Liver (tissue), 9 donors: Measurements from ENCODE around the gene LHPP. TPM values are rescaled to one million over a fixed set of nuclear protein-coding genes. Genes with fewer than 3 reads are reported as not detected.

Source experiments
- DNase-seq: peaks from one replicate; pipeline ENCODE4 v3.0.0-alpha.2; 2017; ENCODE audit warnings: low spot score
- H3K27ac ChIP-seq, 2 donors: one replicate each; pipeline ENCODE4 v1.7.0; 2013; ENCODE audit warnings: inconsistent platforms in 2 of 2, low read length in 2 of 2, control low read depth in 1 of 2, low read depth in 1 of 2, mild to moderate bottlenecking in 1 of 2
- H3K27me3 ChIP-seq, 4 donors: one replicate each; pipeline versions ENCODE4 v1.6.1 to v1.7.0; 2013; ENCODE audit warnings: low read length in 3 of 4, inconsistent platforms in 1 of 4, mild to moderate bottlenecking in 1 of 4, moderate library complexity in 1 of 4; ENCODE audit not compliant: control insufficient read depth in 4 of 4, insufficient read depth in 4 of 4
- H3K36me3 ChIP-seq, 4 donors: one replicate each; pipeline versions ENCODE4 v1.6.1 to v1.7.0; 2013; ENCODE audit warnings: low read length in 3 of 4, mild to moderate bottlenecking in 3 of 4, low read depth in 1 of 4, moderate library complexity in 1 of 4; ENCODE audit not compliant: control insufficient read depth in 4 of 4, insufficient read depth in 3 of 4
- H3K4me1 ChIP-seq, 4 donors: one replicate each; pipeline versions ENCODE4 v1.6.1 to v1.7.0; 2013; ENCODE audit warnings: low read length in 3 of 4, mild to moderate bottlenecking in 3 of 4, moderate library complexity in 1 of 4; ENCODE audit not compliant: control insufficient read depth in 4 of 4, insufficient read depth in 4 of 4
- H3K4me3 ChIP-seq, 3 donors: one replicate each; pipeline versions ENCODE4 v1.6.1 to v1.7.0; 2013; ENCODE audit warnings: low read length in 3 of 3, control low read depth in 1 of 3, low read depth in 1 of 3, mild to moderate bottlenecking in 1 of 3
- H3K9ac ChIP-seq, 2 donors: one replicate each; pipeline ENCODE4 v1.7.0; 2013; ENCODE audit warnings: low read length in 2 of 2, mild to moderate bottlenecking in 2 of 2, moderate library complexity in 2 of 2, control low read depth in 1 of 2, low read depth in 1 of 2
- H3K9me3 ChIP-seq, 4 donors: one replicate each; pipeline versions ENCODE4 v1.6.1 to v1.7.0; 2013; ENCODE audit warnings: low read length in 3 of 4; ENCODE audit not compliant: control insufficient read depth in 4 of 4
- EGR1 ChIP-seq, 2 donors: IDR thresholded peaks; 2 replicates each; pipeline ENCODE4 v1.6.1; 2016 to 2018; ENCODE audit warnings: antibody characterized with exemption in 2 of 2, low read depth in 2 of 2
- FOXA1 ChIP-seq: IDR thresholded peaks from 2 replicates; pipeline ENCODE4 v1.6.1; 2016; ENCODE audit warnings: antibody characterized with exemption
- GABPA ChIP-seq, 2 donors: IDR thresholded peaks in 1 of 2; conservative IDR thresholded peaks in 1 of 2; 2 replicates each; pipeline ENCODE4 v1.6.1; 2016; ENCODE audit warnings: antibody characterized with exemption in 2 of 2, mild to moderate bottlenecking in 1 of 2, moderate library complexity in 1 of 2
- HNF4G ChIP-seq: IDR thresholded peaks from 2 replicates; pipeline ENCODE4 v1.6.1; 2016; ENCODE audit warnings: antibody characterized with exemption
- JUND ChIP-seq, 2 donors: IDR thresholded peaks; 2 replicates each; pipeline ENCODE4 v1.6.1; 2016; ENCODE audit warnings: antibody characterized with exemption in 2 of 2
- MAX ChIP-seq: IDR thresholded peaks from 2 replicates; pipeline ENCODE4 v1.6.1; 2016; ENCODE audit warnings: antibody characterized with exemption
- NR2F2 ChIP-seq: IDR thresholded peaks from 2 replicates; pipeline ENCODE4 v1.6.1; 2016; ENCODE audit warnings: antibody characterized with exemption
- RAD21 ChIP-seq, 2 donors: IDR thresholded peaks; 2 replicates each; pipeline ENCODE4 v1.6.1; 2016; ENCODE audit warnings: antibody characterized with exemption in 2 of 2, mild to moderate bottlenecking in 2 of 2
- SP1 ChIP-seq: IDR thresholded peaks from 2 replicates; pipeline ENCODE4 v1.6.1; 2018; ENCODE audit warnings: antibody characterized with exemption, mild to moderate bottlenecking
- TAF1 ChIP-seq: conservative IDR thresholded peaks from 2 replicates; pipeline ENCODE4 v1.6.1; 2016; ENCODE audit warnings: antibody characterized with exemption, mild to moderate bottlenecking
- YY1 ChIP-seq: IDR thresholded peaks from 2 replicates; pipeline ENCODE4 v1.6.1; 2016; ENCODE audit warnings: antibody characterized with exemption, mild to moderate bottlenecking
- ZBTB33 ChIP-seq: IDR thresholded peaks from 2 replicates; pipeline ENCODE4 v1.6.1; 2016; ENCODE audit warnings: antibody characterized with exemption
- WGBS: extraction: QIAGEN DNeasy Blood & Tissue Kit; methylation state at CpG from one replicate; pipeline ENCODE4 v1.1.7; 2013; 5-methylcytosine and 5-hydroxymethylcytosine counted together
- polyA plus RNA-seq, 2 donors: library from polyadenylated mRNA; stranded (reverse) in 1 of 2; unstranded in 1 of 2; fragments of 200-250 nt in 1 of 2; fragments of >200 nt in 1 of 2; fragmentation: Nextera tagmentation in 1 of 2; extraction: Ambion mirVana in 1 of 2; gene quantifications; one replicate each; pipeline versions ENCODE4 v1.2.1 to v1.2.3, GENCODE V29; 2013 to 2015
- total RNA-seq, 2 donors: library from RNA; depleted of rRNA; stranded (reverse); fragments of >200 nt; gene quantifications; one replicate each; pipeline ENCODE4 v1.2.3, GENCODE V29; 2014
- TF ChIP-seq, protein P1 (sequence below): IDR thresholded peaks from 2 replicates; pipeline ENCODE4 v1.6.1; 2016; ENCODE audit warnings: antibody characterized with exemption
- donor health status: healthy.
- donor health status: healthy.
- donor health status: healthy.
- donor health status: healthy.
- donor health status: healthy.

LHPP gene
- total and polyA plus RNA-seq, 4 donors, result 15.9 to 39.9 (median 26.2) TPM

DNA sequence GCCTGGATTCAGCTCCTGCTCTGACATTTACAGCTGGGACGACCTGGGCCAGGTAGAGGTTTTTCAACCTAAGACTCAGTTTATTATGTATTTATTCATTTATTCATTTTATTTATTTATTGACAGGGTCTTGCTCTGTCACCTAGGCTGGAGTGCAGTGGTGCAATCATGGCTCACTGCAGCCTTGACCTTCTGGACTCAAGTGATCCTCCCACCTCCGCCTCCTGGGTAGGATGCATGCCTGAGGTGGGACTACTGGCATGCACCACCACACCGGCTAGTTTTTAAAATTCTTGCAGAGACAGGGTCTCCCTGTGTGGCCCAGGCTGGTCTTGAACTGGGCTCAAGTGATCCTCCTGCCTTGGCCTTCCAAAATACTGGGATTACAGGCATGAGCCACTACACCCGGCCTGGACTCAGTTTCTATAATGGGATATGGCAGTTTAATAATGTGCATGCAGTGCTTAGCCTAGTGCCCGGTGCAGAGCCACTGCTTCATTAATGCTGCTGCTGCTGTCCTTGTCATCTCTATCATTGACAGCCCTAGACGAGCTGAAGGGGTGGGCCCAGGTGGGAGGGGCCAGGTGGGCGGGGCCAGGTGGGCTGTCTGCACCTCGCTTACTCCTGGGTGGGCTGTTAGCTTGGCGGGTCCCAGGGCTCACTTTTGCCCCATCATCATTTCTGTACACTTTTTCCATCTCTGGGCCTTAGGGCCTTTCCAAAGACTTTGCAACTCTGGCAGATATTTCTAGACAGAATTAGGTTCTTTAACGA, 92.6 kb downstream of the LHPP start:
- 90% methylated on average over 10 of the region's 10 CpGs for WGBS

GRCh38 chr10:124557167-124557566, 95.5 kb downstream of the LHPP start:
- TF ChIP-seq TAF1 (no peak), RAD21 (IDR thresholded peaks at IDR 0.05) (no peak), ZBTB33 (no peak), NR2F2 (no peak), HNF4G (no peak), YY1 (no peak), MAX (no peak), FOXA1 (no peak), GABPA (IDR thresholded peaks at IDR 0.05 in 1 of 2, conservative IDR thresholded peaks at IDR 0.05 in 1 of 2) (no peak), EGR1 (IDR thresholded peaks at IDR 0.05; ENCODE audit: low read depth in 2 of 2) (no peak), SP1 (no peak), JUND (IDR thresholded peaks at IDR 0.05) (no peak)
- TF ChIP-seq, protein P1, sequence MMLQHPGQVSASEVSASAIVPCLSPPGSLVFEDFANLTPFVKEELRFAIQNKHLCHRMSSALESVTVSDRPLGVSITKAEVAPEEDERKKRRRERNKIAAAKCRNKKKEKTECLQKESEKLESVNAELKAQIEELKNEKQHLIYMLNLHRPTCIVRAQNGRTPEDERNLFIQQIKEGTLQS, result no peak
- no peak overlapping the region for H3K4me3 ChIP-seq
- H3K4me1 ChIP-seq, result no peaks in the 10 kb centered on the region
- no peak for DNase-seq
- no peaks in the 10 kb centered on the region for H3K9me3 ChIP-seq
- peaks cover 0 to 2% (median 0%) of the 10 kb centered on the region in 4 donors for H3K36me3 ChIP-seq
- H3K9ac ChIP-seq, result no peak overlapping the region
- no peaks in the 10 kb centered on the region for H3K27me3 ChIP-seq
- WGBS, result 87% methylated on average over 10 of the region's 10 CpGs
- no peak overlapping the region for H3K27ac ChIP-seq

More for the DNA sequence above, 92.6 kb downstream of the LHPP start:
- Histone ChIP-seq H3K27me3 (no peaks in the 10 kb centered on the region), H3K9me3 (no peaks in the 10 kb centered on the region), H3K27ac (no peak overlapping the region), H3K9ac (no peak overlapping the region), H3K4me1 (no peaks in the 10 kb centered on the region), H3K4me3 (no peak overlapping the region), H3K36me3 (no peaks in the 10 kb centered on the region)
- DNase-seq, result no peak
- TF ChIP-seq MAX (no peak), YY1 (no peak), FOXA1 (no peak), EGR1 (IDR thresholded peaks at IDR 0.05; ENCODE audit: low read depth in 2 of 2) (no peak), ZBTB33 (no peak)
